Measurements from ENCODE around the gene SCN3B. TPM values are rescaled to one million over a fixed set of nuclear protein-coding genes. Genes with fewer than 3 reads are reported as not detected.
"Not testable (repeated sequence)": the region's sequence is repeated elsewhere in the genome, so short reads cannot be mapped to it uniquely, and the experiment has no call there.

The SCN3B gene
- total RNA-seq, 1 experiment from 2014 or later: 0.79 TPM

DNA sequence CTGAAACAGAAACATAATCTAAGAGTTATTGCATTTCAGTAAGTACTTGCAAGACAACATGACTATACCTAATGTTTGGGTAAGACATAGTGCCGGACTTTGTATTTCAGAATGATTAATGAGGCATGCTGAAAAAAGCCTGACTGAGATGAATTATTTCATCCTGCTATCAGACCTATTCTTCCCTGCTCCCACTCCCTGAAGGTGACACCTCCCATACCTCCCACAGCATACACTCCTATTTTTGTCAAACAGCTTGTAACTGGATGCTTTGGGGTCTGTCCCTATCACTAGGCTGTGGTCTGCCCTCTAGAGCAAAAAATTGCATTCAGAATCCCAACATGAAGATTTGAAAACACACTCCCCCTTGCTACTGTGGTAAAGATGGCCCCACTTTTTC is 10.9 kb upstream of the SCN3B start (continued):
- TF ChIP-seq, protein P1, sequence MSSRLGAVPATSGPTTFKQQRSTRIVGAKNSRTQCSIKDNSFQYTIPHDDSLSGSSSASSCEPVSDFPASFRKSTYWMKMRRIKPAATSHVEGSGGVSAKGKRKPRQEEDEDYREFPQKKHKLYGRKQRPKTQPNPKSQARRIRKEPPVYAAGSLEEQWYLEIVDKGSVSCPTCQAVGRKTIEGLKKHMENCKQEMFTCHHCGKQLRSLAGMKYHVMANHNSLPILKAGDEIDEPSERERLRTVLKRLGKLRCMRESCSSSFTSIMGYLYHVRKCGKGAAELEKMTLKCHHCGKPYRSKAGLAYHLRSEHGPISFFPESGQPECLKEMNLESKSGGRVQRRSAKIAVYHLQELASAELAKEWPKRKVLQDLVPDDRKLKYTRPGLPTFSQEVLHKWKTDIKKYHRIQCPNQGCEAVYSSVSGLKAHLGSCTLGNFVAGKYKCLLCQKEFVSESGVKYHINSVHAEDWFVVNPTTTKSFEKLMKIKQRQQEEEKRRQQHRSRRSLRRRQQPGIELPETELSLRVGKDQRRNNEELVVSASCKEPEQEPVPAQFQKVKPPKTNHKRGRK (CRISPR knock-in tag; IDR thresholded peaks at IDR 0.05; ENCODE audit: borderline replicate concordance): no peak
- TF ChIP-seq, protein P2, sequence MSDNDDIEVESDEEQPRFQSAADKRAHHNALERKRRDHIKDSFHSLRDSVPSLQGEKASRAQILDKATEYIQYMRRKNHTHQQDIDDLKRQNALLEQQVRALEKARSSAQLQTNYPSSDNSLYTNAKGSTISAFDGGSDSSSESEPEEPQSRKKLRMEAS (CRISPR knock-in tag; IDR thresholded peaks at IDR 0.05): no peak
- TF ChIP-seq NFATC4 (CRISPR knock-in tag; IDR thresholded peaks at IDR 0.05) (no peak), GABPB1 (CRISPR knock-in tag; IDR thresholded peaks at IDR 0.05) (no peak), EMX1 (CRISPR knock-in tag; IDR thresholded peaks at IDR 0.05) (no peak)
- TF ChIP-seq, protein P3, sequence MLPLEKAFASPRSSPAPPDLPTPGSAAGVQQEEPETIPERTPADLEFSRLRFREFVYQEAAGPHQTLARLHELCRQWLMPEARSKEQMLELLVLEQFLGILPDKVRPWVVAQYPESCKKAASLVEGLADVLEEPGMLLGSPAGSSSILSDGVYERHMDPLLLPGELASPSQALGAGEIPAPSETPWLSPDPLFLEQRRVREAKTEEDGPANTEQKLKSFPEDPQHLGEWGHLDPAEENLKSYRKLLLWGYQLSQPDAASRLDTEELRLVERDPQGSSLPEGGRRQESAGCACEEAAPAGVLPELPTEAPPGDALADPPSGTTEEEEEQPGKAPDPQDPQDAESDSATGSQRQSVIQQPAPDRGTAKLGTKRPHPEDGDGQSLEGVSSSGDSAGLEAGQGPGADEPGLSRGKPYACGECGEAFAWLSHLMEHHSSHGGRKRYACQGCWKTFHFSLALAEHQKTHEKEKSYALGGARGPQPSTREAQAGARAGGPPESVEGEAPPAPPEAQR (CRISPR knock-in tag; IDR thresholded peaks at IDR 0.05): no peak

DNA sequence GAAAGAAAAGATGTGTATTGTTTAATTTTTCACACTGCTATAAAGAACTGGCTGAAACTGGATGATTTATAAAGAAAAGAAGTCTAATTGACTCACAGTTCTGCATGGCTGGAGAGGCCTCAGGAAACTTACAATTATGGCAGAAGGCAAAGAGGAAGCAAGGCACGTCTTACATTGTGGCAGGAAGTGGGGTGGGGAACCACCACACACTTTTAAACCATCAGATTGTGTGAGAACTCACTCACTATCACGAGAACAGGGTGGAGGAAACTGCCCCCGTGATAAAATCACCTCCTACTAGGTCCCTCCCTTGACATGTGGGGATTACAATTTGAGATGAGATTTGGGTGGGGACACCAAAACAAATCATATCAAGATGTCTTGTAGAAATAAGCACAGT is 5.5 kb upstream of the SCN3B start:
- Mint-ChIP-seq H3K9me3 (peaks cover 19% of the 10 kb centered on the region), H3K27me3 (ENCODE audit: low read depth) (peaks cover 27% of the 10 kb centered on the region)
- DNase-seq (ENCODE audit: low spot score); ATAC-seq; POLR2A ChIA-PET; H3K36me3 Mint-ChIP-seq; H3K27ac Mint-ChIP-seq; H3K4me3 Mint-ChIP-seq; CTCF ChIA-PET; H3K4me1 Mint-ChIP-seq: not testable (repeated sequence)

DNA sequence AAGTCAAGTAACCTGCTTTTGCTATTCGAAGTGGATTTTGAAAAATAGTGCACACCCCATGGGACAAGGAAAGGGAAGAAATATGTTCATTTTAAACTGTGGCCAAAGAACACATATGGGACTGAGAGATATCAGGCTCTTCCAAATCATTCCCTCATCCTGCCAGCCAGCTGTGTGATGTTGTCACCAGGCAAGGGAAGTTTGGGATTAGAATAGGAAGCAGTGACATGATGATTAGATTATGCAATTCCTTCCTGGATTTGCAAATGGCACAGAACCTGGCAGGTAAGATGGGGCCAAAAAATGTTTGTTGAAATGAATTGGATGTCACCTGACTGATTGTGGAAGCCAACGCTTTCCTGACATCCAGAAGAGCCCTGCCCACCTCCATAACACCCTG is 4.9 kb upstream of the SCN3B start:
- Mint-ChIP-seq H3K36me3 (peaks cover 7% of the 10 kb centered on the region), H3K4me1 (peaks cover 10% of the 10 kb centered on the region), H3K4me3 (no peak overlapping the region), H3K27me3 (ENCODE audit: low read depth) (peaks cover 31% of the 10 kb centered on the region), H3K27ac (no peak overlapping the region), H3K9me3 (peaks cover 19% of the 10 kb centered on the region)
- TF ChIP-seq GABPB1 (CRISPR knock-in tag; IDR thresholded peaks at IDR 0.05) (no peak), ZNF138 (CRISPR knock-in tag; conservative IDR thresholded peaks at IDR 0.05) (no peak), IRF2 (CRISPR knock-in tag; IDR thresholded peaks at IDR 0.05; ENCODE audit: borderline replicate concordance, low read depth) (no peak), GTF2I (CRISPR knock-in tag; conservative IDR thresholded peaks at IDR 0.05) (no peak), ZNF396 (CRISPR knock-in tag; IDR thresholded peaks at IDR 0.05; ENCODE audit: borderline replicate concordance) (no peak), ATF1 (CRISPR knock-in tag; IDR thresholded peaks at IDR 0.05) (no peak), ZNF219 (CRISPR knock-in tag; IDR thresholded peaks at IDR 0.05; ENCODE audit: borderline replicate concordance) (no peak), SP1 (CRISPR knock-in tag; conservative IDR thresholded peaks at IDR 0.05) (no peak), HMGA2 (CRISPR knock-in tag; IDR thresholded peaks at IDR 0.05) (no peak), FOXP1 (CRISPR knock-in tag; IDR thresholded peaks at IDR 0.05; ENCODE audit: borderline replicate concordance) (no peak), ZNF121 (CRISPR knock-in tag; IDR thresholded peaks at IDR 0.05) (no peak), NR1H2 (CRISPR knock-in tag; IDR thresholded peaks at IDR 0.05) (no peak)
- TF ChIP-seq, protein P4, sequence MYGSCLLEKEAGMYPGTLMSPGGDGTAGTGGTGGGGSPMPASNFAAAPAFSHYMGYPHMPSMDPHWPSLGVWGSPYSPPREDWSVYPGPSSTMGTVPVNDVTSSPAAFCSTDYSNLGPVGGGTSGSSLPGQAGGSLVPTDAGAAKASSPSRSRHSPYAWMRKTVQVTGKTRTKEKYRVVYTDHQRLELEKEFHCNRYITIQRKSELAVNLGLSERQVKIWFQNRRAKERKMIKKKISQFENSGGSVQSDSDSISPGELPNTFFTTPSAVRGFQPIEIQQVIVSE (CRISPR knock-in tag; IDR thresholded peaks at IDR 0.05; ENCODE audit: borderline replicate concordance): no peak
- ATAC-seq (no peak), DNase-seq (ENCODE audit: low spot score) (no peak)
- ChIA-PET CTCF (no interaction called here), POLR2A (no interaction called here)
